ENCODE measurements around the gene LAMA2. TPM values are rescaled to one million over a fixed set of nuclear protein-coding genes. Genes with fewer than 3 reads are reported as not detected.

Gene LAMA2
- total and polyA plus RNA-seq, 2 donors (not counting 3 experiments of a cell fraction or from before 2014, with no cell fraction given), result 0.51 to 0.75 TPM

DNA sequence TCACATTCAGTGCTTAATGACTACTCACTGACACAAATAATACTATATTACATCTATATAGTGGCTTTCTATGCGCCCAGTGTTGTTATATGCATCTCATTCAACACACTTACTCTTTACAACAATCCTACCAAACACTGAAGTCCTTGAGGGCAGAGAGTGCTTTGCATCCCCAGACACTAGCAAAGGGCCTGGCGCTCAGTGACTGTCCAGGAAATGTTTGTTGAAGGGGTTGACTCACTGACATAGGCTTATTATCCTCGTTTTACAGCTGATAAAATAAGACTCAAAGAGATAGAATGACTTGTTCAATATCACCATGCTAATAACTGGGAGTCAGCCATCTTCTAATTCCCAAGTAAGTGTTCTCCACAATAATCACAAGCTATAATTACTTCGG lies 663.8 kb downstream of the LAMA2 start:
- H2AFZ ChIP-seq (ENCODE audit: low read depth, low read length), result no peak overlapping the region
- no peak for TF ChIP-seq MYC (IDR thresholded peaks at IDR 0.05; ENCODE audit: low read depth, low read length)
- peak; percentile 15 for TF ChIP-seq FOS (IDR thresholded peaks at IDR 0.05; ENCODE audit: borderline replicate concordance, insufficient read depth, low read length)
- no peak for TF ChIP-seq EZH2 (IDR thresholded peaks at IDR 0.05; ENCODE audit: borderline replicate concordance, low read depth, low read length, severe bottlenecking)
- TF ChIP-seq POLR2A (IDR thresholded peaks at IDR 0.05; ENCODE audit: low read depth, low read length), result no peak
- H3K9me3 ChIP-seq (replicated peaks; ENCODE audit: control insufficient read depth, insufficient read depth, low read length), result no peaks in the 10 kb centered on the region
- ChIA-PET POLR2A (no interaction called here), CTCF (interaction anchor here (1.2 to 1.5 kb wide), 2 partner anchors 15 to 17 kb away, joined by 3 read pairs; no protein-coding TSS in a partner anchor)
- H3K4me3 ChIP-seq (replicated peaks in 1 of 3; ENCODE audit: insufficient read depth in 1 of 3, low read depth in 1 of 3, low read length in 3 of 3), result no peak overlapping the region
- intact Hi-C loops (cut with micrococcal nuclease) (no loop called here), dilution Hi-C loops (cut with MboI; ENCODE audit: extremely low pct_ligation_motif_present, low sequenced_read_pairs) (no loop called here)
- no peaks in the 10 kb centered on the region for H4K20me1 ChIP-seq (replicated peaks; ENCODE audit: control insufficient read depth, extremely low read depth, insufficient read depth, low read length)
- H3K27ac ChIP-seq (ENCODE audit: insufficient read depth, low read depth, low read length), result no peak overlapping the region
- no peaks in the 10 kb centered on the region for H3K9me1 ChIP-seq (replicated peaks; ENCODE audit: control insufficient read depth, extremely low read depth, insufficient read depth, low read length)
- H3K79me2 ChIP-seq (ENCODE audit: control insufficient read depth, insufficient read depth, low read length), result no peaks in the 10 kb centered on the region
- FAIRE-seq (no peak), DNase-seq (ENCODE audit: low read depth, low spot score) (no peak)
- H3K4me1 ChIP-seq (ENCODE audit: control insufficient read depth, extremely low read depth, insufficient read depth, low read length), result peaks cover 5% of the 10 kb centered on the region
- H3K27me3 ChIP-seq (ENCODE audit: control insufficient read depth in 2 of 2, insufficient read depth in 2 of 2, low read length in 2 of 2), result no peaks in the 10 kb centered on the region
- H3K4me2 ChIP-seq (ENCODE audit: insufficient read depth, low read length), result no peak overlapping the region
- H3K9ac ChIP-seq (replicated peaks; ENCODE audit: extremely low read depth, insufficient read depth, low read length), result no peak overlapping the region
- no TSS peak for BruUV-seq (replicated peaks)
- H3K36me3 ChIP-seq (ENCODE audit: control insufficient read depth in 2 of 2, extremely low read depth in 1 of 2, insufficient read depth in 2 of 2, low read length in 2 of 2), result peaks cover 3 to 5% of the 10 kb centered on the region in 2 experiments

DNA sequence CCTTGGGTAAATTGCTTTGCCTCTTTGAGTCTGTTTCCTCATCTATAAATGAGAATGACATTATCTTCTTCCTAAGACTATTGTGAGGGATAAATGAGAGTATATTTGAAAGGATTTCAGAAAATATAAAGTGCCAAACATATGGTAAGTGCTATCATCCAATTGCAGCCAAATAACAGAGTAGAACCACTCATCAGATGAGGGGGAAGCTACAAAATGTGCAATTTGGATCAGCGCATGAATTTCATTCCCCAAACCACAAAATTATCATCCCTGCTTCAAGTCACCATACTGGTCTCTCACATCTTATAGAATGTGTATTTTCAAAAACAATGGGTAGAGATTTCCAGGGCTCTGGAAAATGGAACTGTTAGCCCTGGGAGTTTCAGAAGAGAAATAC lies 668.5 kb downstream of the LAMA2 start:
- dilution Hi-C loops (cut with MboI; ENCODE audit: extremely low pct_ligation_motif_present, low sequenced_read_pairs) (no loop called here), intact Hi-C loops (cut with micrococcal nuclease) (no loop called here)
- TF ChIP-seq GATA2 (IDR thresholded peaks at IDR 0.05; ENCODE audit: insufficient read depth, insufficient read length, low read depth, low read length), result no peak
- TF ChIP-seq MYC (IDR thresholded peaks at IDR 0.05; ENCODE audit: low read depth, low read length), result no peak
- no peak for TF ChIP-seq JUN (IDR thresholded peaks at IDR 0.05; ENCODE audit: borderline replicate concordance, insufficient read depth, insufficient read length, low read depth)
- no peak for TF ChIP-seq EZH2 (IDR thresholded peaks at IDR 0.05; ENCODE audit: borderline replicate concordance, low read depth, low read length, severe bottlenecking)
- no peak for TF ChIP-seq POLR2A (IDR thresholded peaks at IDR 0.05; ENCODE audit: low read depth, low read length)
- TF ChIP-seq, protein P1, sequence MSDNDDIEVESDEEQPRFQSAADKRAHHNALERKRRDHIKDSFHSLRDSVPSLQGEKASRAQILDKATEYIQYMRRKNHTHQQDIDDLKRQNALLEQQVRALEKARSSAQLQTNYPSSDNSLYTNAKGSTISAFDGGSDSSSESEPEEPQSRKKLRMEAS (IDR thresholded peaks at IDR 0.05; ENCODE audit: insufficient read depth, insufficient read length), result no peak
- no peak for TF ChIP-seq POLR2AphosphoS5 (IDR thresholded peaks at IDR 0.05; ENCODE audit: insufficient read depth, low read depth, low read length)
- TF ChIP-seq, protein P2, sequence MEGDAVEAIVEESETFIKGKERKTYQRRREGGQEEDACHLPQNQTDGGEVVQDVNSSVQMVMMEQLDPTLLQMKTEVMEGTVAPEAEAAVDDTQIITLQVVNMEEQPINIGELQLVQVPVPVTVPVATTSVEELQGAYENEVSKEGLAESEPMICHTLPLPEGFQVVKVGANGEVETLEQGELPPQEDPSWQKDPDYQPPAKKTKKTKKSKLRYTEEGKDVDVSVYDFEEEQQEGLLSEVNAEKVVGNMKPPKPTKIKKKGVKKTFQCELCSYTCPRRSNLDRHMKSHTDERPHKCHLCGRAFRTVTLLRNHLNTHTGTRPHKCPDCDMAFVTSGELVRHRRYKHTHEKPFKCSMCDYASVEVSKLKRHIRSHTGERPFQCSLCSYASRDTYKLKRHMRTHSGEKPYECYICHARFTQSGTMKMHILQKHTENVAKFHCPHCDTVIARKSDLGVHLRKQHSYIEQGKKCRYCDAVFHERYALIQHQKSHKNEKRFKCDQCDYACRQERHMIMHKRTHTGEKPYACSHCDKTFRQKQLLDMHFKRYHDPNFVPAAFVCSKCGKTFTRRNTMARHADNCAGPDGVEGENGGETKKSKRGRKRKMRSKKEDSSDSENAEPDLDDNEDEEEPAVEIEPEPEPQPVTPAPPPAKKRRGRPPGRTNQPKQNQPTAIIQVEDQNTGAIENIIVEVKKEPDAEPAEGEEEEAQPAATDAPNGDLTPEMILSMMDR (IDR thresholded peaks at IDR 0.05; ENCODE audit: extremely low read depth in 1 of 2, insufficient read depth in 1 of 2, low read depth in 1 of 2, low read length in 2 of 2), result no peak
- TF ChIP-seq FOS (IDR thresholded peaks at IDR 0.05; ENCODE audit: borderline replicate concordance, insufficient read depth, low read length), result no peak
- no peak overlapping the region for H3K4me2 ChIP-seq (ENCODE audit: insufficient read depth, low read length)
- no peak overlapping the region for H2AFZ ChIP-seq (ENCODE audit: low read depth, low read length)
- no peaks in the 10 kb centered on the region for H3K4me1 ChIP-seq (ENCODE audit: control insufficient read depth, extremely low read depth, insufficient read depth, low read length)
- H4K20me1 ChIP-seq (replicated peaks; ENCODE audit: control insufficient read depth, extremely low read depth, insufficient read depth, low read length), result no peaks in the 10 kb centered on the region
- FAIRE-seq (no peak), DNase-seq (ENCODE audit: low read depth, low spot score) (no peak)
- no peaks in the 10 kb centered on the region for H3K9me1 ChIP-seq (replicated peaks; ENCODE audit: control insufficient read depth, extremely low read depth, insufficient read depth, low read length)
- BruUV-seq (replicated peaks), result no TSS peak
- H3K9me3 ChIP-seq (replicated peaks; ENCODE audit: control insufficient read depth, insufficient read depth, low read length), result no peaks in the 10 kb centered on the region
- H3K36me3 ChIP-seq (ENCODE audit: control insufficient read depth in 2 of 2, extremely low read depth in 1 of 2, insufficient read depth in 2 of 2, low read length in 2 of 2), result peaks cover 4 to 7% of the 10 kb centered on the region in 2 experiments
- ChIA-PET POLR2A (no interaction called here), CTCF (interaction anchor here (1.4 kb wide), 1 partner anchor 16 kb away, joined by 3 read pairs; no protein-coding TSS in a partner anchor)
- H3K79me2 ChIP-seq (ENCODE audit: control insufficient read depth, insufficient read depth, low read length), result no peaks in the 10 kb centered on the region
- no peak overlapping the region for H3K27ac ChIP-seq (ENCODE audit: insufficient read depth, low read depth, low read length)
- H3K27me3 ChIP-seq (ENCODE audit: control insufficient read depth in 2 of 2, insufficient read depth in 2 of 2, low read length in 2 of 2), result no peaks in the 10 kb centered on the region
- H3K9ac ChIP-seq (replicated peaks; ENCODE audit: extremely low read depth, insufficient read depth, low read length), result no peak overlapping the region
- H3K4me3 ChIP-seq (replicated peaks in 1 of 3; ENCODE audit: insufficient read depth in 1 of 3, low read depth in 1 of 3, low read length in 3 of 3), result no peak overlapping the region

All from endothelial cell of umbilical vein (primary cell).